HepG2 (cell line): Measurements from ENCODE around the gene CELSR3. TPM values are rescaled to one million over a fixed set of nuclear protein-coding genes. Genes with fewer than 3 reads are reported as not detected.

Experiments used
- AGO2 ChIP-seq: fragments of 200-400 bp; formaldehyde crosslinking; optimal IDR thresholded peaks from 2 replicates; pipeline ENCODE3; 2017; ENCODE audit warnings: mild to moderate bottlenecking, low read depth, low read length, moderate library complexity
- ARID3A ChIP-seq: IDR thresholded peaks from 2 replicates; pipeline ENCODE4 v1.6.1; 2012; ENCODE audit warnings: low read depth, low read length, improper control_type of control experiment
- ELF4 ChIP-seq: sonication (generic); formaldehyde crosslinking; IDR thresholded peaks from 2 replicates; pipeline ENCODE4 v1.5.0; 2020; ENCODE audit warnings: missing genetic modification reagents, mild to moderate bottlenecking, moderate library complexity, borderline replicate concordance
- FUBP1 ChIP-seq: sonication (generic); formaldehyde crosslinking; IDR thresholded peaks from 2 replicates; pipeline ENCODE4 v1.5.1; 2020; ENCODE audit warnings: missing genetic modification reagents, mild to moderate bottlenecking, borderline replicate concordance
- GMEB1 ChIP-seq: sonication (generic); formaldehyde crosslinking; IDR thresholded peaks from 2 replicates; pipeline ENCODE4 v1.5.1; 2020; ENCODE audit warnings: missing genetic modification reagents, mild to moderate bottlenecking, borderline replicate concordance
- GPN1 ChIP-seq: sonication (generic); formaldehyde crosslinking; IDR thresholded peaks from 2 replicates; pipeline ENCODE4 v1.5.1; 2020; ENCODE audit warnings: missing genetic modification reagents, borderline replicate concordance
- KAT7 ChIP-seq: IDR thresholded peaks from 2 replicates; pipeline ENCODE4 v1.6.1; 2018; ENCODE audit warnings: borderline replicate concordance, missing compliant biosample characterization
- MBNL3 ChIP-seq: fragments of 250-450 bp; sonication (Bioruptor Pico); conservative IDR thresholded peaks from 2 replicates; pipeline ENCODE4 v1.8.0; 2022; ENCODE audit warnings: mild to moderate bottlenecking, inconsistent platforms
- NFIB ChIP-seq: sonication (generic); formaldehyde crosslinking; IDR thresholded peaks from 2 replicates; pipeline ENCODE4 v1.9.0; 2021; ENCODE audit warnings: missing genetic modification reagents, mild to moderate bottlenecking, borderline replicate concordance
- PCBP2 ChIP-seq: fragments of 200-400 bp; formaldehyde crosslinking; optimal IDR thresholded peaks from 2 replicates; pipeline ENCODE3; 2018; ENCODE audit warnings: low read length, low read depth; ENCODE audit not compliant: poor library complexity, severe bottlenecking
- POLR2A ChIP-seq, 2 experiments: IDR thresholded peaks; 2 replicates each; pipeline ENCODE4 v1.6.1; 2011; ENCODE audit warnings: low read depth in 2 of 2, low read length in 2 of 2, mild to moderate bottlenecking in 1 of 2, moderate library complexity in 1 of 2; ENCODE audit not compliant: insufficient read depth in 1 of 2
- POLR2AphosphoS2 ChIP-seq: IDR thresholded peaks from 2 replicates; pipeline ENCODE4 v1.6.1; 2011; ENCODE audit warnings: low read depth, low read length, improper control_type of control experiment
- SNRNP70 ChIP-seq: fragments of 200-400 bp; formaldehyde crosslinking; IDR thresholded peaks from 2 replicates; pipeline ENCODE4 v1.6.1; 2017; ENCODE audit warnings: mild to moderate bottlenecking, low read depth, low read length, moderate library complexity
- TBL1XR1 ChIP-seq: fragments of 150-350 bp; IDR thresholded peaks from 2 replicates; pipeline ENCODE4 v1.6.1; 2014; ENCODE audit warnings: borderline replicate concordance, low read length; ENCODE audit not compliant: partially characterized antibody
- TCF7 ChIP-seq: sonication (generic); IDR thresholded peaks from 2 replicates; pipeline ENCODE4 v1.6.1; 2016; ENCODE audit warnings: antibody characterized with exemption, low read depth
- ZBTB10 ChIP-seq: sonication (generic); formaldehyde crosslinking; IDR thresholded peaks from 2 replicates; pipeline ENCODE4 v1.4.0; 2020; ENCODE audit warnings: missing genetic modification reagents, borderline replicate concordance
- ZFAT ChIP-seq: sonication (generic); formaldehyde crosslinking; conservative IDR thresholded peaks from 2 replicates; pipeline ENCODE4 v1.8.1; 2023; ENCODE audit warnings: missing genetic modification reagents, inconsistent platforms
- ZNF34 ChIP-seq: sonication (generic); formaldehyde crosslinking; IDR thresholded peaks from 2 replicates; pipeline ENCODE4 v1.4.0; 2020; ENCODE audit warnings: mild to moderate bottlenecking, missing genetic modification reagents, borderline replicate concordance
- ZNF430 ChIP-seq: sonication (generic); formaldehyde crosslinking; IDR thresholded peaks from 2 replicates; pipeline ENCODE4 v1.9.0; 2021; ENCODE audit warnings: mild to moderate bottlenecking, missing genetic modification reagents
- ZNF441 ChIP-seq: sonication (generic); formaldehyde crosslinking; IDR thresholded peaks from 2 replicates; pipeline ENCODE4 v1.7.0; 2021; ENCODE audit warnings: missing genetic modification reagents, borderline replicate concordance
- ZNF7 ChIP-seq: IDR thresholded peaks from 2 replicates; pipeline ENCODE4 v1.6.1; 2016; ENCODE audit warnings: missing biosample characterization, missing genetic modification reagents
- polyA plus RNA-seq, 8 experiments: library from polyadenylated mRNA; depleted of rRNA in 3 of 8; stranded (reverse) in 7 of 8; unstranded in 1 of 8; fragments of >200 nt; fragmentation: Illumina TruSeq in 4 of 8; extraction: Trizol in 4 of 8; gene quantifications; 2 replicates each; pipeline versions ENCODE4 v1.2.1 to v1.2.3, GENCODE V29; 2011 to 2016; ENCODE audit warnings: low read depth in 4 of 8, missing spikeins in 1 of 8, mixed read lengths in 1 of 8; ENCODE audit not compliant: insufficient read depth in 1 of 8
- total RNA-seq, 5 experiments: library from RNA; depleted of rRNA; stranded (reverse); fragments of >200 nt; fragmentation: Illumina TruSeq; extraction: Trizol; gene quantifications; 2 replicates each; pipeline ENCODE4 v1.2.3, GENCODE V29; 2016; ENCODE audit warnings: low read depth in 1 of 5

CELSR3 gene
- total and polyA plus RNA-seq, 2 of the 13 experiments (the other 11 are each of a cell fraction or from before 2014, with no cell fraction given): 5.4 to 6.7 TPM

- TF ChIP-seq ZBTB10 (CRISPR knock-in tag) (no peak), POLR2A (IDR thresholded peaks at IDR 0.05; ENCODE audit: insufficient read depth in 1 of 2, low read depth in 2 of 2, low read length in 2 of 2) (peak in 1 of 2 experiments; percentile 5; a peak in 1 of 4 replicates), TCF7 (no peak), ARID3A (no peak), TBL1XR1 (no peak), GPN1 (CRISPR knock-in tag) (no peak), ZNF430 (no peak), SNRNP70 (no peak), FUBP1 (CRISPR knock-in tag) (no peak), PCBP2 (no peak), POLR2AphosphoS2 (no peak), MBNL3 (CRISPR knock-in tag) (no peak), ZFAT (CRISPR knock-in tag) (no peak), NFIB (no peak), ZNF34 (CRISPR knock-in tag) (0 out of 2 replicates have a peak, but pooled peaks have one; percentile 13), ELF4 (CRISPR knock-in tag) (no peak), GMEB1 (CRISPR knock-in tag) (no peak), ZNF7 (CRISPR knock-in tag) (no peak), AGO2 (peak; percentile 3), ZNF441 (CRISPR knock-in tag) (no peak), KAT7 (CRISPR knock-in tag) (no peak)
These were observed 437 bp downstream of the CELSR3 start (continued) for GRCh38 chr3:48662145-48662752.
